MV-4-11 (cell line): ENCODE data around the gene AUTS2.

Source experiments
- DNase-seq: peaks from one replicate; lab custom pipeline; 2025; lab: John Stamatoyannopoulos, UW

AUTS2 gene

GRCh38 chr7:69818636-69819332 lies 220.5 kb downstream of the AUTS2 start:
- DNase-seq: no peak

- no peak for DNase-seq
Measured at GRCh38 chr7:69819333-69819705, 221.0 kb downstream of the AUTS2 start.

DNA sequence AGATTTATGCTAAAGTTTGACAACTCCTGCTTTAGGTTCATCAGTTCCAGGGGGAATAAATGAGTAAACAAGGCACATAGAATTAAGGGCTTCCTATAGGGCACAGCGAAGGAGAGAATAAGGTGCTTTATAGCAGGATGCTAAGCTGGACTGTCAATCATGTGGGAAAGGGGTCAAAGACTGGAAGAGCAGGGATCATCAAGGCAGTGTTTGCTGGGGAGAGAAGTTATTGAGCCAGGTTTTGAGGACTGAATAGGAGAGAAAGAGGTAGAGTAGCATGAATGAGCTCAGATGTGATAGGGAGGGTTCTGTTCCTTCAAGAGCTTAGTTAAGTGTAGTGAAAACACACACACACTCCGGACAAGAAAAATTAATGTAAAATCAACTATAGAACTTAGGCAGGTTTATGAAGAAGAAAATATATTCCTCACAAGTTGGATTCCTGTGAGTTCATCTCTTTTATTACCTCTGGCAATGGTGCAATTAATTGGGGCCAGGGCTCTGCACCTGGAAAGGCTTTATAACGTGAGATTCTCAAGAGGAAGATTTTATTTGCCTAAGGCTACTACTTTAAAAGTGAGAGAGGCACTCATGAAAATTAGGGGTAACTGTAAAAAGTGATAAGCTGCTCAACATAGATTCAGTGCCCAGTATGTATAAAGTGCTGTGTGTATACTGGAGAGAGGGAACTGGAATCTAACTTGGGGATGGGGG lies 222.4 kb downstream of the AUTS2 start:
- no peak for DNase-seq

DNA sequence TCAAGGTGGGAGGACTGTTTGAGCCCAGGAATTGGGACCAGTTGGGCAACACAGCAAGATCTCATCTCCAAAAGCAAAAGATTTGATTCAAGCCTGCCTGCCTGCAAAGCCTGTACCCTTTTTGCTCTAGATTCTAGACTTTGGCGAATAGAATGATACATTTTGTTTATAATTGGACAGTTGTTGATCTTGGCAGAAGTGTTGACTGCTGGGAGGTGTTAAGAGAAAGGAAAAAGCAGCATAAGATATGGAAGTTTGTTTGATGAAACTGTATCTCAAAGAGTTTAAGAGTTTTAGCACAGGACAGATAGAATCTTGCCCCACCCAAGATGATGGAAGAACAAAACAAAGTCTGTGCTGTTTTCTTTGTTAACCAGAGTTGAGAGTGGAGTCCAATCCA lies 224.1 kb downstream of the AUTS2 start:
- DNase-seq: no peak

DNA sequence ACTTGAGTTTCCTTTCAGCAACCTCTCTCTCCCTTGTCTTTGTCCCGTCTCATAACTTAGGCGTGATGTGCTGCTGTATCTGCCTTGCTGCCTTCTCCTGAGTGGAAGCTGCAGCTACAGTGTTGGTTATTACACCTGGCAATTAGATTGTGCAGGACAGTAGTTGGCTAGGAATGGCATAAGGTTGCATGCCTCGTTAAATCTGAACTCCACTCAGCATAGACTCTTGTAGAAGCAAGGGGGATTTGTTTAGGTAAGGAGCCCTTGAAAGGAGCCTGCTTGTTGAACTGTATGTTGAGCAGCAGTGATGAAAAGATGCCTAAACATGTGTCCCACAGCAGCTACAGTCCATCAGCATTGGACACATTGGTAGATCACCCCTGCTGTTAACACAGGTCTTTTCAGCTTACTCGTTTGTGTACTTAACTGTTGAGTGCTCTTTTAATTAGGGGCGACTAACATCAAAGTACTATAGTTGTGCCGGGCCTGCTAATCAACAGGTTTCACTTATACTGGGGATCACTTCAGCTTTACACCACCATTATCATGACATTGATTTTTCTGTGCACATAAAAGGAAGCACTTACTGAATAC lies 225.0 kb downstream of the AUTS2 start:
- no peak for DNase-seq

GRCh38 chr7:69825113-69825972 lies 227.1 kb downstream of the AUTS2 start:
- peak; percentile 64 for DNase-seq

- no peak for DNase-seq
Measured at GRCh38 chr7:69826283-69826682, 228.0 kb downstream of the AUTS2 start.

DNA sequence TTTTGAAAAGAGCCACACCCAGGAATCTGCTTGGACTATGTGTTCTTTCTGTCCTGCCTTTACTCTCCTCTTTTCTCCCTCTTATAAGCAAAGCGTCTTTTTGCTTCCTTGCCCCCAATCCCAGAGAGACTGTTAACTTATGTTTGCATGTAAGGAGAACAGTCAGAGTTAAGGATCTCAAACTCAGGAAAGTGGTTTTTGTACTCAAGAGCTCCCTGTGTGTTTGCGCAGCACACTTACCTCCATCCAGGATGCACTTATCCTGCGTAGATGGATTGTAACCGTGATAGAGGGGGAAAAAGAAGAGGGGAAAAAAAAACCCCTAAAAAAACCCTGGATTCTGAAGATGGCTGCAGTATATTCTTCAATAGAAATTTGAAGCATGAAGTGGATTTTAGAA lies 228.9 kb downstream of the AUTS2 start:
- no peak for DNase-seq

DNA sequence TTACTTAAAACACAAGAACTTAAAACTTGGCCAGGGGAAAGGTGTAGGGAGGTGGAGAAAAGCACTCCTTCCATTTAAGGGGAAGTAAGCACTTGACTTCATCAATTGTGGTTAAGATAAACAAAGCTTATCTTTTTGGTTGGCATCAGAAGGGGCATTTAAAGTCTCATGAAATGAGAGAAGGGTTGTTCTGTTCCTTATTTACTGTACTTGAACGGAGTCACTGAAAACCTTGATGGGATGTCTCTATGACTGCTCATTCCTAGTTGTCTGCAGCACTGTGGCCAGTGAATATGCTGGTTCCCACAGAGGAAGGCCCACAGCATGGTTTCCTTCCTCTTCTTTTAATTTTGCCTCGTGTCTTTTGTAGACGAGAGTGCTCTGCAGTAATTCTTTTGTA lies 229.3 kb downstream of the AUTS2 start:
- DNase-seq: peak; percentile 78

- no peak for DNase-seq
Measured at GRCh38 chr7:69832356-69832755, 234.1 kb downstream of the AUTS2 start.

- DNase-seq: no peak
Measured at GRCh38 chr7:69833964-69834363, 235.7 kb downstream of the AUTS2 start.

GRCh38 chr7:69836702-69837101 lies 238.4 kb downstream of the AUTS2 start:
- no peak for DNase-seq

GRCh38 chr7:69837387-69838068 lies 239.3 kb downstream of the AUTS2 start:
- no peak for DNase-seq

DNA sequence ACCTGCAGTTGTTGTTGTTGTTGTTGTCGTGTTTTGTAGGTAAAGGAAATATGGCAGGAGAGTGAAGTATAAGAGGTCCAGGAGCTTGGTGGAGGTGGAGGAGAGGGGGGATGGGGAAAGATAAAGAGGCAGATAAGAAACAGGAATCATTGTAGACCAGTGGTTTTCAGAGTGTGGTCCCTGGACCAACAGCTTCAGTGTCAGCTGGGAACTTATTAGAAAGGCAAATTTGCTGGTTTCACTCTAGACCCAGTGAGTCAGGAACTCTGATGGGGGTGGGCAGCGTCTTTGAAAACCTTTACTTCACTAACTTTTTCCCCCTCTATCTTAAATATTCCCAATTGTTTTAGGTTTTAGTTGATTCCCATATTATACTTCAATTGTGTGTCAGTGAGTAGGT lies 241.5 kb downstream of the AUTS2 start:
- DNase-seq: no peak

DNA sequence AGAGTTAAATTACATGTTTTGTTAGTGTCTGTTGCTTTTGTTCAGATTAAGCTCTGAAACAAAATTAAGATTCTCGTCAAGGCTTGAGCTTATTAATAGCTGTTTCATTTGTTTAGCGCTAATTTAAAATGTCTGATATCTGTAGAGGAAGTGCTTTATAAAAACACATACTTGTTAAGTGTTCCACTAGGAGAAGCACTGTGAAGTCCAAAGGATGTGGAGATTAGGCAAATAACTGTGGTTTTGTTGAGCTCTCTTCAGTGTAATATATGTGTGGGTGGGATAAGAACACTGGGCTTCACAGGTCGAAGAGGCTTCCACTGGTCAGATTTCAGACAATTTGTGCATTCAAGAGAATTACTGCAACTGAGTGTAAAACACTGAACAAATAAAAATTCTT lies 242.0 kb downstream of the AUTS2 start:
- no peak for DNase-seq

DNA sequence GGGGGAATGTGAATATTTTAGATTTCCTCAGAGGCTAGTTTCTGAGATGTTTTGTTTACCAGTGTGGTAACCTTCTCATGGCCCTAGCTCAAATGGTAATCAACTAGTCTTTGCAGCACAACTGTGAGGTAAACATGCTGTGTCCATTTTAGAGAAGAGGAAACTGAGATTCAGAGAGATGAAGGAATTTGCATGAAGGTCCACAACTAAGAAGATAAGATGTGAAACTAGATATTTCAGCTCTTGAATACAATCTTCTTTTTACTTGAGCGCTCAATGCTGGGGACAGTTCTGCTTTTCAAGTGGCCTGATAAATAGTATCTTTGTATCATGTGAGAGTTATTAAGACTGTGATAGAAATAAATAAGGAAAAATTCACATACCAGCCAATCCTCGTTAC lies 245.4 kb downstream of the AUTS2 start:
- DNase-seq: no peak

- no peak for DNase-seq
Measured at GRCh38 chr7:69844264-69844868, 246.1 kb downstream of the AUTS2 start.

- DNase-seq: peak; percentile 75
Measured at GRCh38 chr7:69845721-69846495, 247.6 kb downstream of the AUTS2 start.

GRCh38 chr7:69847921-69848612 lies 249.8 kb downstream of the AUTS2 start:
- no peak for DNase-seq

- DNase-seq: peak; percentile 65
Measured at GRCh38 chr7:69849268-69849667, 251.0 kb downstream of the AUTS2 start.
